Colonic mucosa (tissue), 4 donors: Measurements from ENCODE around the gene NOXA1. TPM values are rescaled to one million over a fixed set of nuclear protein-coding genes. Genes with fewer than 3 reads are reported as not detected.

Experiments
- DNase-seq: peaks from one replicate; pipeline ENCODE4 v3.0.0-alpha.2; 2020
- H3K27ac ChIP-seq: fragments of 200-600 bp; one replicate; pipeline ENCODE4 v1.8.0; 2021
- H3K27me3 ChIP-seq: fragments of 200-600 bp; one replicate; pipeline ENCODE4 v1.8.0; 2021
- H3K36me3 ChIP-seq: fragments of 200-600 bp; one replicate; pipeline ENCODE4 v1.8.0; 2021
- H3K4me1 ChIP-seq: fragments of 200-600 bp; one replicate; pipeline ENCODE4 v1.8.0; 2021; ENCODE audit warnings: mild to moderate bottlenecking
- H3K4me3 ChIP-seq: fragments of 200-600 bp; one replicate; pipeline ENCODE4 v1.8.0; 2021
- H3K9ac ChIP-seq, 2 donors: one replicate each; pipeline ENCODE4 v1.7.0; 2013; ENCODE audit warnings: control low read depth in 2 of 2, low read depth in 2 of 2, low read length in 2 of 2
- H3K9me3 ChIP-seq: fragments of 200-600 bp; one replicate; pipeline ENCODE4 v1.8.0; 2021
- CTCF ChIP-seq: fragments of 200-600 bp; IDR thresholded peaks from one replicate; pipeline ENCODE4 v1.8.0; 2022; ENCODE audit warnings: antibody characterized with exemption, mild to moderate bottlenecking
- intact Hi-C: fragments of 100-400 bp; cut with DNase I; formaldehyde crosslinking; loops from one replicate; pipeline ENCODE4 v1.14.1; 2022
- total RNA-seq, 2 donors: library from RNA; stranded (reverse); fragmentation: NEBNext Ultra II Directional in 1 of 2; extraction: Animal tissue kit (Norgen Biotek cat#: 25700) in 1 of 2; gene quantifications; one replicate each; pipeline ENCODE4 v1.2.1, GENCODE V29; 2021
- donor health status: healthy.
- donor health status: DM: no; HTN: no; CAD: no.
- donor health status: DM: no; HTN: no; CAD: no.

NOXA1 gene
- total RNA-seq, 2 donors from 2014 or later = 27.5 to 29.3 TPM

- Histone ChIP-seq H3K27me3 (no peaks in the 10 kb centered on the region), H3K9me3 (no peaks in the 10 kb centered on the region), H3K4me1 (peaks cover 8% of the 10 kb centered on the region), H3K9ac (peak overlapping the region; percentile 6 to 26), H3K27ac (peak overlapping the region; percentile 51), H3K36me3 (no peaks in the 10 kb centered on the region), H3K4me3 (no peak overlapping the region)
- DNase-seq = no peak
- intact Hi-C loops = no loop called here
- TF ChIP-seq CTCF = no peak
These were observed 11.4 kb upstream of the NOXA1 start for GRCh38 chr9:137411645-137412380.

- intact Hi-C loops = no loop called here
- H3K27me3 ChIP-seq = no peaks in the 10 kb centered on the region
- peak overlapping the region; percentile 51 for H3K27ac ChIP-seq
- no peaks in the 10 kb centered on the region for H3K36me3 ChIP-seq
- H3K9ac ChIP-seq = peak overlapping the region in 1 of 2 donors; percentile 19
- TF ChIP-seq CTCF = no peak
- H3K9me3 ChIP-seq = no peaks in the 10 kb centered on the region
- DNase-seq = no peak
- H3K4me1 ChIP-seq = peaks cover 8% of the 10 kb centered on the region
- H3K4me3 ChIP-seq = no peak overlapping the region
These were observed 10.8 kb upstream of the NOXA1 start for GRCh38 chr9:137412431-137412830.

DNA sequence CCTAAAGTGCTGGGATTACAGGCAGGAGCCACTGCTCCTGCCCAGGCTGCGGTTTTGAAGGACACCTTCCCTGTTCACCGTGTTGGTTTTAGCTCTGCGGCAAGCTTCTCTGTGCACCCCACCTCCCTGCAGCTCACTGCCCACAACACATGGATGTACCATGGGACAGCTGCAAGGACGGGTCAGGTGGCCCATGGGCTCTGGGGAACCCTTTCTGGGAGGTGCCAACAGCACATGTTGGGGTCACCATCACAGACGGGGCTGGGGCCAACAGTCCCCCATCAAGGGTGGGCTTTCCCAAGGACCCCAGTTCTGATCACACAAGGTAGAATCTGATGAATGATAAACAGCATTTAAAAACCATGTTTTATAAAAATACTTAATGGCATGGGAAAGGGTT, 7.7 kb upstream of the NOXA1 start:
- peaks cover 8% of the 10 kb centered on the region for H3K4me1 ChIP-seq
- H3K27ac ChIP-seq = no peak overlapping the region
- H3K9me3 ChIP-seq = no peaks in the 10 kb centered on the region
- no peak overlapping the region for H3K4me3 ChIP-seq
- intact Hi-C loops = no loop called here
- H3K27me3 ChIP-seq = no peaks in the 10 kb centered on the region
- H3K36me3 ChIP-seq = no peaks in the 10 kb centered on the region
- no peak for DNase-seq
- H3K9ac ChIP-seq = no peak overlapping the region
- no peak for TF ChIP-seq CTCF

- H3K27ac ChIP-seq = no peak overlapping the region
- H3K4me1 ChIP-seq = peaks cover 8% of the 10 kb centered on the region
- H3K9me3 ChIP-seq = no peaks in the 10 kb centered on the region
- H3K27me3 ChIP-seq = no peaks in the 10 kb centered on the region
- no peak overlapping the region for H3K4me3 ChIP-seq
- H3K9ac ChIP-seq = no peak overlapping the region
- no peak for DNase-seq
- intact Hi-C loops = no loop called here
- no peak for TF ChIP-seq CTCF
- H3K36me3 ChIP-seq = no peaks in the 10 kb centered on the region
These were observed 7.1 kb upstream of the NOXA1 start for GRCh38 chr9:137416006-137416562.

GRCh38 chr9:137416563-137417151, 6.5 kb upstream of the NOXA1 start:
- Histone ChIP-seq H3K4me3 (no peak overlapping the region), H3K9ac (no peak overlapping the region), H3K27ac (no peak overlapping the region), H3K36me3 (no peaks in the 10 kb centered on the region), H3K27me3 (no peaks in the 10 kb centered on the region), H3K9me3 (no peaks in the 10 kb centered on the region), H3K4me1 (peaks cover 8% of the 10 kb centered on the region)
- no peak for DNase-seq
- no peak for TF ChIP-seq CTCF
- intact Hi-C loops = no loop called here
